ENCODE results near the gene FAM204A.
A peak's percentile ranks its signal among the peaks of the same experiment; 100 is the strongest.

Gene FAM204A

DNA sequence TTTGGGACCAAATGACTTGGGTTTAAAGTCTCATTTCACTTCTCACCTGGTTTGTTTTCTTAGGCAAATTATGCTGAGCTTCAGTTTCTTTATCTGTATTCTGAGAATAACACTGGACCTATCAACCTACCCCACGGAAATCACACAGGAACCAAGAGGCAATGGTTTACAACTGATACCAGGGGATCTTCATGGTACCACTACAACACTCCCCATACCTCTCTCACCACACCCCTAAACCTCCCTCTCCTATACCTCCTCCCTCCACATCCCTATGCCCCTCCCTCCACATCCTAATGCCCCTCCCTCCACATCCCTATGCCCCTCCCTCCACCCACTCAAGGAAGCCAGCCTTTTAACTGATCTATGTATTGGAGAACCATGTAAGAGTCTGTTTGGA lies 9.9 kb downstream of the FAM204A start:
- DNase-seq (ENCODE audit: low read depth, low spot score) = no peak

GRCh38 chr10:118330295-118331076 lies 11.6 kb downstream of the FAM204A start:
- DNase-seq (ENCODE audit: low read depth, low spot score) = no peak

DNA sequence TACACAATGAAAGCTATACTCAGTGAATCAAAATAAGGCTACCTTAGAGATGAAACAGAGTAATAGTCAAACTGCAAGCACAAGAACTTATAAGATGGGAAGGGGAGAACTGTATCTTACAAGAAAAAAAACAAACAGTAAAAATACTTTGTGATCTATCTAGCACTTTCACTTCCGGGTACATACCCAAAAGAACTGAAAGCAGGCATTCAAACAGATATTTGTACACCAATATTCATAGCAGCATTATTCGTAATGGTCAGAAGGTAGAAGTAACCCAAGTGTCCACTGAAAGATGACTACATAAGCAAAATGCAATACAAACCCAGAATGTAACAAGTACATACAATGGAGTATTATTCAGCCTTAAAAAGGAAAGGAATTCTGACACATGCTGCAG lies 18.0 kb downstream of the FAM204A start:
- no peak for DNase-seq (ENCODE audit: low read depth, low spot score)

GRCh38 chr10:118321724-118322575 lies 20.2 kb downstream of the FAM204A start:
- no peak for DNase-seq (ENCODE audit: low read depth, low spot score)

DNA sequence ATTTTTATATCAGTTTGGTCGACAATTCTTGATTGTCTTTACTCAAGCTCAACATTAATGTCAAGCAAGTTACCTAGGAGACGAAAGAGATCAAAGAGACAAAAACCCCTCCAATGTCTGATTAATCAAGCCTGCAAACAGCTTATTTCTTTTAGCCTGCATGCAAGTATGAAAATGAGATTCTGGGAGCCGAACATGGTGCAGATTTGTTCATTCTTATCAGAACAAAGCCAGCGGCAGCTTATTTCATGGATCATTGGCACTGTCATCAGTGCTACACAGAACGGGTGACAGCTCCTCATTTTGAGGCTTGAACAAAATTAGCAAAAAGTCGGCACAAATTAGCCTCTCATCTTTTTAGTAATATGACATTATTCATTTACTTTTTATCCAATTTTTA lies 26.5 kb downstream of the FAM204A start:
- no peak for DNase-seq (ENCODE audit: low read depth, low spot score)

GRCh38 chr10:118314882-118315281 lies 27.2 kb downstream of the FAM204A start:
- DNase-seq (ENCODE audit: low read depth, low spot score) = no peak

DNA sequence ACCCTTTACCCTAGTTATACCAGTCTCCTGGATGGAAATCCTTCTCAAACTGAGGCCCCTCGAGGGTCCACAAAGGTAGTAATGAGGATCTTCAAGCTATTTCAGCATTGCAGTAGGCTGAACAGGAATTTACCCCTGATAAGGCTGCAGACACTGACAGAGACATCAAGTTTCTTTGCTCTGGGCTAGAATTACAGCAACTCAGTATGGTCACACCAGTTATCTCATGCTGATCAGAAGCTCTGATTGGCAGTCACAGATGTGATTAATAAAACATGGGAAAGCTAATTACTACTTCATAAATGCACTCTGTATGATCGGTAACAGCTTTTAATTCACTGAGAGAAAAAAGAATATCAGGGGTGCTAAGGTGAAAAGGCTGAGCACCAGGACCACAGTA lies 30.6 kb downstream of the FAM204A start:
- no peak for DNase-seq (ENCODE audit: low read depth, low spot score)

DNA sequence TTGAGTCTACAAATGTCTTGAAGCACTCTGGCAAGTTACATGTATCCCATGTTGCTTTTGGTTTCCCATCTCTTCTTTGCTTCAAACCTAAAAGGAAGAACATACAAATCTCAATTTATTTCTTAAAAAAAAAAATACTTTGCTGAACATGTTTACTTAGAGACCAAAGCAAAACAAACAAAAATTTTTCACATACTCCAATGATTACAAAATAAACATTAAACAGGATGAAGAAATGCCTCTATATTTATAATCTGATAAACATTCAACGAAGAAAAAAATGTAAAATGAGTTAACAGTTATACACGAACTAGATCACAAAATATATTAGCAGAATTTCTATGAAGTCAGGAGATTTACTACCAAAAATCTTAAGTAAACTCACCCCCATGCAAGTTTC lies 31.3 kb downstream of the FAM204A start:
- DNase-seq (ENCODE audit: low read depth, low spot score) = no peak

DNA sequence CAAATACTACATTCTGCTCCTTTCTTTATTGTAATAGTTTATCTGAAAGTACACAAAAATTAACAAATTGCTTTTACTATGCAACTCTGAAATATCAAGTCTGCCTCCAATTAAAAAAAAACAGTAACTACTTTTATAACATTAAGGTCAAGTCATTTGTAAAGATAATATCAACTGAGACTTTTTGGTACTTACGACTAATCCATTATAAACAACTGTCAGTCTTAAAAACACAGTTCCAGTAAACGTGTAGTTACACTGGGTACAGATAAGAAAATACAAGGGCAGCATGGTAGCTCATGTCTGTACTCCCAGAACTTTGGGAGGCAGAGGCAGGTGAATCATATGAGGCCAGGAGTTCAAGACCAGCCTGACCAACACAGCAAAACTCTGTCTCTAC lies 32.2 kb downstream of the FAM204A start:
- DNase-seq (ENCODE audit: low read depth, low spot score) = no peak

DNA sequence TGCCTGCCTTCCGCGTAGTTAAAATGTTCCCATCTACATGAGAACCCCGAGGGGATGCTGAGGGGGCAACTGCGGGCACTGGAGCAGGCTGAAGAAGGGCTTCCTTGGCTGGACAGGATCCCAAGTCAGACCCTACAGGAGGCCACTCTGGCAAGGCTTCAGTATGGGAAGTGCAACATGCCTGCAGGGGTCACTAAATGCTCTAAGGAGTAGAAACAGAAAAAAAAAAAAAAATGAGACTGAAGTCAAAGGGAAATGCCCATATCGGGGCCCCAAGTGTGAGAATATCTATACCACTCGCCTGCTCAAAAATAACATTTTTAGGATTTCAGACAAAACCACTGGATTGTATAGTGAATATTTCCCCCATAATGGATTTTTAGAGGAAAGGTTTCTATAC lies 33.5 kb downstream of the FAM204A start:
- DNase-seq (ENCODE audit: low read depth, low spot score) = no peak

- DNase-seq (ENCODE audit: low read depth, low spot score) = no peak
Measured at GRCh38 chr10:118307859-118308258, 34.3 kb downstream of the FAM204A start.

DNA sequence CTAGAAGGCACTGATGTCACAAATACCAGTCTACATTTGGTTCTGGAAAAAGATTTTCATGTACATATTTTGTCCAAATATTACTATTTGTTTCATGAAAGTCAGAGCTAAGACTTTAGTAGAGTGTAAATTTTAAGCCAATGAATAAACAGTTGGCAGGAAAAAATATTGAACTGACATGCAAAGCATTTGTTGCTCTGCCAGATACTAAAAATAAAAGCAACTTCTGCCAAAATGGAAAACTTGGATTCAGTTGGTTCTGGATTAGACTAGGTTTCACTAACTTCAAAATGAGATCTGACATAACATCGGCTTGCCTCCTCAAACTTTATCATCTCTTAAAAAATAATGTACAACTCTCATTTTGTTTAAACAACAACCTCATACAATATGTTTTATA lies 34.9 kb downstream of the FAM204A start:
- DNase-seq (ENCODE audit: low read depth, low spot score) = no peak

DNA sequence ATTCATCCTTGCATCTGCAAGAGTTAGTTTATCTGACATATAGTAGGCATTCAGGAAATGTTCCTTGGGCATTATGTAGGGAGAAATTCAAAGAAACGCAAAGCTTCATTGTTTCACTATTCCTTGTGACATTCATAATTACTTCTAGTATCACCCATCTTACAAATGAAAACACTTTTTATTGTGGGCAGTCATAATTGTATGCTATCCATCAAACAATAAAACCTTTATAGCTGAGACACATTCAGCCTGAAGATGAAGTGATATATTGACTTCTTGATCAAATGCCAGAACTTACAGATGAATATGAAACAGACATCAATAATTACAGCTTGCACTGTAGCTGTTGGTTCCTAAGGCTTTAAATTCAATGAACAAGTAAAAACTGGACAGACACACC lies 36.4 kb downstream of the FAM204A start:
- DNase-seq (ENCODE audit: low read depth, low spot score) = no peak

DNA sequence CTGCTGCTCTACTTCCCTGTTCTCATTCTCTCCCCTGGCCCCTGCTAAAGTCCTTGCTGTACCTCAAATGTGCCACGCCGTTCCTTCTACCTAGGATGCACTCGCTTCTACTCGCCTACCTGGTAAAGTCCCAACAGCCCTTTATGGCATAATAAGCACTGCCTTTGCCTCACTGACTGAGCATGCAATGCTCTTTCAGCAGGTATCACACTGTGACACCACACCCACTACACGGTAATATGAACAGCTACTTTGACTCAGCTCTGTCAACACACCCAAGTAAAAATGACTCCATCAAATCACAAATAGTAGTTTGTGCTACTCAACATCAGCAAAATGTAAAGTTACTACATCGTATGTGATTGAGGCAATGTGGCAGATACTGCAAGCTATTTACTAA lies 37.6 kb downstream of the FAM204A start:
- no peak for DNase-seq (ENCODE audit: low read depth, low spot score)

GRCh38 chr10:118301211-118301610 lies 40.9 kb downstream of the FAM204A start:
- no peak for DNase-seq (ENCODE audit: low read depth, low spot score)

- DNase-seq (ENCODE audit: low read depth, low spot score) = no peak
Measured at GRCh38 chr10:118300320-118300719, 41.8 kb downstream of the FAM204A start.

DNA sequence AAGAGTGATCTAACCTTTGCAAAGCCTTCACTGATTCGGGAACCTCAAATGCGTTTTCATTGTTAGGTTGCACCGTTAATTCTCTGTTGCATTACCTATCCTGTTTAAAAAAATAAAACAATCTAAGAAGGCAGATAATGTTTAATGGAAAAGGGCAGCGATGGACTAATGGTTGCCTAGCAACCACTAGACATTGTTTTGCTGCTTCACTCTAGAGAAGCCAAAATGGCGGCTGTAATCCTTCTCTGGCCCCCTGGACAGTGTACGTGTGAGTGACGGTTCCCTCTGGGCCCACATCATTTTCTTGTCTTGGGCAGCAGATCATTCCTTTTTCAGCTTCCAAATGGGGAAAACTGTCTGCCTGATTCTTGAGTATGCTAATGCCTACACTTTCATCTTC lies 43.3 kb downstream of the FAM204A start:
- no peak for DNase-seq (ENCODE audit: low read depth, low spot score)

GRCh38 chr10:118291122-118291521 lies 51.0 kb downstream of the FAM204A start:
- no peak for DNase-seq (ENCODE audit: low read depth, low spot score)

DNA sequence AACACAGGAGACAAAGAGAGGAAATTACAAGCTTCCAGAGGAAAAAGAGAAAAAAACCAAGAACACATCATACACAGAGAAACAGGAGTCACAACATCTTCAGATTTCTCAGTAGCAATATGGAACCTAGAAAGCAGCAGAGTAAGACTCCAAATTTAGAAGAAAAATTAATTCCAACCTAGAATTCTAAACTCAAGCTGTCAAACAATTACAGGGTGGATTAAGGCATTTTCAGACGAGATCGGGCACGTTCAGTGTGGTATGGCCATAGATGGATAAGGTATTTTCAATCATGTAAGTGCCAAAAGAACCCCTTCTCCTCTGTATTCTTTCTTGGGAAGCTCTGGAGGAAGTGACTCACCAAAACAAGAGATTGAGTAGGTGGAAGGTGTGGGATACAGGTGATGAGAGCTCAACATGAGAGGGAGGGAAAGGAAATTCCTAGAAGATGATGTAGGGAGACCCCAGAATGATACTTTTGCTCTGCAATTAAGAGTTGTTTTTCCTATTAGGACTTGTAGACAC lies 51.6 kb downstream of the FAM204A start:
- DNase-seq (ENCODE audit: low read depth, low spot score) = no peak

DNA sequence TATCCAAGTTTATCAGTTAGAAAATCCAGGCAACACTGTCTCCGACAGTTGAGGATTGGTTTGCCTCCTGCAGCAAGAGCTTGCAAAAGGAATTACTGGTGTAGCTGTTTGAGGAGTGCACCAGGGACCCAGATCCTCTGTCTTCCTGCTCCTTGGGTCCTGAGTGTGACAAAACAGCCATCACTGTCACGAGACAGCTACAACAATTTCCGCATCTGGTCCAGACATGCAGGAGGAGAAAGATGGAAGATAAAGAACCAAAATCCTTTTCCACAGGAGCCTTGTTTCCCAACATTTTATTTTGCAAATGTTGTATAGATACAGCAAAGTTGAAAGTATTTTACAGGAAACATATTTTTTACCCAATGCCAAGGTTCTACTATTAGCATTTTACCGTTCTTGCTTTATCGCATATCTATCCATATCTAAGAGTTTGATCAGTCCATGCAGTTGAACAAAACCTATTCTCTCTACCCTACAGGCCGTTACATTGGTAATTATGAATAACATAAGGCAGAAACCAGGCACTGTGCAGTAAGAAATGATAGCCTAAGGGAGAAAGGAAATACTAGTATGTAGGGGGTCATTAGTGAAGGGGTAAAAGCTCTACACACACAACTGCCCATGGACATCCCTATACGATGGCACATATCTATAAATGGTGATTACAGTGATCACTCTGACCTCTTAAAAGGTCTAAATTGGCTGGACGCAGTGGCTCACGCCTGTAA lies 54.9 kb downstream of the FAM204A start:
- no peak for DNase-seq (ENCODE audit: low read depth, low spot score)

DNA sequence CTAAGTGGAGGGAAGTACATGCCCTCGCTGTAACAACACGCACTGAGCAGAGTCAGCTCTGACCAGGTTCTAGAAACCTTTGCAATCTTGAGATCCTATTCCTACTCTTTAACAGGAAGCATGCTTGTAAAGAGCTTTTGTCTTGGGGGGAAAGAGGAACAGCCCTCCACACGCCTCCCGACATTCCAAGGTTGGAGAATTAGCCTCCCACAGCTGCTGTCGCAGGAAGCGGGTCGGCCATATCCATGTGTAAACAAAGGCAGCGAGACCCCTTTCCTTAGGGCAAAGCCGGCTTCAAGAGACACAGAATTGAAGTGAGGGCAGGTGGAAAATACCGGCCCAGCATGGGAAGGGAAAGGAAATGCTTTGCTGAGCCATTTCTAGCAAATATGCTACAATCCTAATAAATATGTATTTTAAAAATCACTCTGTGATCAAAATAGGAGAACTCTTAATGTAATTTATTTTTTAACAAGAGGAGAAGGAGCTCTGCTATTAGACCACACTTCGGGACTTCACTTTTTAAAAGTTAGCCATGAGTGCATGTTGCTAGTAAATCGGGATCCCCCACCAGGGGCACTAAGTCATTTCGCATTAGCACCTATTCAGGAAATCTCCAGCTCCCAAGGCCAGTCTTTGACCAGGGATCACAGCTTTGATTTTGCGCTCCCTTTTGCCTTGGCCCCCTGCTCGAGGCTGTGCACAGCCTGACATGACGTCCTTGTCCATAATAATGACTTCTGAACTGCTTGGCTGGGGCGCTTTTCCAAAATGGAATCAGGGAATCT lies 55.9 kb downstream of the FAM204A start:
- peak; percentile 36 for DNase-seq (ENCODE audit: low read depth, low spot score)

Measured in ELF-1 (cell line).